Naive thymus-derived CD4-positive, alpha-beta T cell (primary cell): ENCODE results near the gene SUCNR1. TPM values are rescaled to one million over a fixed set of nuclear protein-coding genes. Genes with fewer than 3 reads are reported as not detected.
"Not testable (repeated sequence)": the region's sequence is repeated elsewhere in the genome, so short reads cannot be mapped to it uniquely, and the experiment has no call there.

ENCODE experiments used
- ATAC-seq: fragments of 150-1000 bp; cut with Tn5 transposase; 2 replicates; pipeline ENCODE4 v1.10.0; 2021; ENCODE audit warnings: mild to moderate bottlenecking, moderate library complexity
- CTCF ChIA-PET: fragments of 350-600 bp; sonication (Branson Sonifier 250); formaldehyde crosslinking; loops from one replicate; lab custom pipeline; 2021; ENCODE audit warnings: antibody characterized with exemption; lab: Charles Lee
- POLR2A ChIA-PET: fragments of 350-600 bp; sonication (Branson Sonifier 250); formaldehyde crosslinking; loops from one replicate; lab custom pipeline; 2021; ENCODE audit warnings: antibody characterized with exemption, inconsistent platforms; lab: Charles Lee
- DNase-seq, 9 donors: peaks; one replicate each; pipeline versions ENCODE4 v3.0.0 to v3.0.0-alpha.2; 2020 to 2022; ENCODE audit warnings: mixed read lengths in 1 of 9
- H3K27ac ChIP-seq: one replicate; pipeline ENCODE4 v1.7.0; 2013; ENCODE audit warnings: mild to moderate bottlenecking, low read depth, low read length, moderate library complexity
- H3K27me3 ChIP-seq, 2 donors: one replicate each; pipeline ENCODE4 v1.7.0; 2013; ENCODE audit warnings: low read length in 2 of 2, mild to moderate bottlenecking in 2 of 2, moderate library complexity in 2 of 2; ENCODE audit not compliant: control insufficient read depth in 2 of 2, insufficient read depth in 2 of 2
- H3K36me3 ChIP-seq, 3 experiments: 1 replicate in 2 of 3; 2 replicates in 1 of 3; pipeline ENCODE4 v1.7.0; 2013; ENCODE audit warnings: low read length in 3 of 3, mild to moderate bottlenecking in 3 of 3, moderate library complexity in 1 of 3; ENCODE audit not compliant: insufficient read depth in 3 of 3, control insufficient read depth in 2 of 3
- H3K4me1 ChIP-seq, 2 donors: one replicate each; pipeline ENCODE4 v1.7.0; 2013; ENCODE audit warnings: low read length in 2 of 2, mild to moderate bottlenecking in 2 of 2, moderate library complexity in 1 of 2; ENCODE audit not compliant: control insufficient read depth in 2 of 2, insufficient read depth in 2 of 2
- H3K4me3 ChIP-seq: 2 replicates; pipeline ENCODE4 v1.7.0; 2013; ENCODE audit warnings: mild to moderate bottlenecking, low read length
- H3K9me3 ChIP-seq, 3 experiments: 1 replicate in 2 of 3; 2 replicates in 1 of 3; pipeline ENCODE4 v1.7.0; 2013; ENCODE audit warnings: low read length in 3 of 3; ENCODE audit not compliant: control insufficient read depth in 2 of 3
- H3K27ac Mint-ChIP-seq, 9 donors: one replicate each; pipeline ENCODE4 v1.8.0; 2020 to 2022; ENCODE audit warnings: mixed read lengths in 9 of 9, mild to moderate bottlenecking in 8 of 9, moderate library complexity in 5 of 9, inconsistent platforms in 2 of 9
- H3K27me3 Mint-ChIP-seq, 5 donors: one replicate each; pipeline ENCODE4 v1.8.0; 2021 to 2022; ENCODE audit warnings: mixed read lengths in 5 of 5, mild to moderate bottlenecking in 1 of 5
- H3K36me3 Mint-ChIP-seq, 5 donors: one replicate each; pipeline ENCODE4 v1.8.0; 2020 to 2022; ENCODE audit warnings: mixed read lengths in 5 of 5, mild to moderate bottlenecking in 3 of 5, inconsistent platforms in 1 of 5
- H3K4me1 Mint-ChIP-seq, 7 donors: one replicate each; pipeline ENCODE4 v1.8.0; 2020 to 2022; ENCODE audit warnings: mixed read lengths in 7 of 7, mild to moderate bottlenecking in 3 of 7, inconsistent platforms in 1 of 7
- H3K4me3 Mint-ChIP-seq, 10 donors: one replicate each; pipeline ENCODE4 v1.8.0; 2020 to 2022; ENCODE audit warnings: mild to moderate bottlenecking in 10 of 10, mixed read lengths in 10 of 10, moderate library complexity in 6 of 10, inconsistent platforms in 2 of 10
- H3K9me3 Mint-ChIP-seq, 11 donors: one replicate each; pipeline ENCODE4 v1.8.0; 2020 to 2022; ENCODE audit warnings: mixed read lengths in 11 of 11, mild to moderate bottlenecking in 4 of 11, inconsistent platforms in 1 of 11, moderate library complexity in 1 of 11
- intact Hi-C, 2 donors: fragments of 100-400 bp; cut with micrococcal nuclease; formaldehyde crosslinking; loops; one replicate each; pipeline ENCODE4 v1.15.1; 2023
- polyA plus RNA-seq, 2 donors: library from polyadenylated mRNA; unstranded; fragments of 300-500 nt; fragmentation: Illumina TruSeq; gene quantifications; one replicate each; pipeline ENCODE4 v1.2.3, GENCODE V29; 2021
- total RNA-seq, 6 experiments: library from RNA in 5 of 6; stranded (reverse) in 5 of 6; gene quantifications; 1 replicate in 5 of 6; 2 replicates in 1 of 6; pipeline ENCODE4 v1.2.3 and lab custom pipeline; 2021 to 2026

The SUCNR1 gene
- total and polyA plus RNA-seq, 7 experiments from 2014 or later, result 0.12 TPM; not detected in 6

DNA sequence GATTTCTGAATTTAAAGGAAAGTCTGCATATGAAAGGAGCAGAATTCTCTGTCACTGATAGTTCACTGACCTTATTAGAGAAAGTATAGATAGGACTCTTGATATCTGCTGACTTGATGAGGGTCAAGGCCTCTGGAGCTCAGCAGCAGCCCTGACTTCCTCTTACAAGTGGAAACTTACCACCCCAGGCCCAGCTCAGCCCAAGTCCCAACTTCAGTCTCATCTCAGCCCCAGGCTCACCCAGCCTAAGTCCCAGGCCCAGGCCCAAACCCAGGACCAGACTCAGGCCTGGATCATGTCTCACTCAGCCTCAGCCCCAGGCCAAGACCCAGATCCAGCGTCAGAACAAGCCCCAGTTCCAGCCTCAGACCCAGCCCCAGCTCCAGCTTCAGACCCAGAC, 24.7 kb downstream of the SUCNR1 start:
- CTCF ChIA-PET, H3K27ac Mint-ChIP-seq, DNase-seq, H3K9me3 Mint-ChIP-seq, H3K36me3 ChIP-seq, intact Hi-C loops, POLR2A ChIA-PET, H3K36me3 Mint-ChIP-seq, H3K4me3 Mint-ChIP-seq, H3K27me3 ChIP-seq, H3K27ac ChIP-seq, H3K9me3 ChIP-seq, ATAC-seq, H3K4me3 ChIP-seq, H3K4me1 ChIP-seq: not testable (repeated sequence)
- Mint-ChIP-seq H3K4me1 (peaks cover 7 to 33% (median 12%) of the 10 kb centered on the region in 7 donors), H3K27me3 (peaks cover 0 to 19% (median 4%) of the 10 kb centered on the region in 5 donors)

DNA sequence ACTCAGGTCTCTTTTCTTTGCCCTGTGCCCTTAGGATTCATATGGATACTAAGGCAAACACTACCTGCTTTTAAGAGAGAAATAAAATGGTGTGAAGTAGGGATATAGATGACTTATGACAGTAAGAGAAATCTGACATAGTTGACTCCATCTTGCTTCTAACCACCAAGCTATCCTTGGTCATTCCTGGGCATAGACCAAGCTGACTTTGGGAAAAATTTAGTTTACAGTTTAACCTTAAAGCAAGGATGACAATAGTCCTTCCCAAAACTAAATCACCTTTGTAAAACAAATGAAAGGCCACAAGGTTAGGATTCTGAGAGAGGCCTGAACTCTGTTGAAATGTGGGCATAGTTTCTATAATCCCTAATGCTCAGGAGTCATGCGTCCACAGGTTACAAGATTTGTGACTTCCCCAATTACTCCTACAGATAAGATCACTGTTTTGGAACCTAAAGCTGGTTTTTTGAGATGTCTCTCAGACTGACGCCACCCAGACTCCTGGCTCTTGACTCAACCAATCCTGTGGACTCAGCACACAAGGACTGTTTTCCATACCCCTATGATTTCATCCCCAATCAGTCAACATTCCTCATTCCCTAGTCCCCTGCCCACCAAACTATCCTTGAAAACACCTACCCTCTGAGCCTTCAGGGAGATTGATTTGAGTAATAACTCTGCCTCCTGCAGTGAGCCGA, 25.3 kb downstream of the SUCNR1 start:
- H3K36me3 ChIP-seq, ATAC-seq, H3K9me3 Mint-ChIP-seq, H3K4me3 ChIP-seq, DNase-seq, CTCF ChIA-PET, H3K27me3 ChIP-seq, H3K27ac Mint-ChIP-seq, H3K4me3 Mint-ChIP-seq, POLR2A ChIA-PET, intact Hi-C loops, H3K36me3 Mint-ChIP-seq, H3K4me1 ChIP-seq, H3K9me3 ChIP-seq, H3K27ac ChIP-seq: not testable (repeated sequence)
- Mint-ChIP-seq H3K27me3 (peaks cover 0 to 24% (median 4%) of the 10 kb centered on the region in 5 donors), H3K4me1 (peaks cover 7 to 33% (median 12%) of the 10 kb centered on the region in 7 donors)

DNA sequence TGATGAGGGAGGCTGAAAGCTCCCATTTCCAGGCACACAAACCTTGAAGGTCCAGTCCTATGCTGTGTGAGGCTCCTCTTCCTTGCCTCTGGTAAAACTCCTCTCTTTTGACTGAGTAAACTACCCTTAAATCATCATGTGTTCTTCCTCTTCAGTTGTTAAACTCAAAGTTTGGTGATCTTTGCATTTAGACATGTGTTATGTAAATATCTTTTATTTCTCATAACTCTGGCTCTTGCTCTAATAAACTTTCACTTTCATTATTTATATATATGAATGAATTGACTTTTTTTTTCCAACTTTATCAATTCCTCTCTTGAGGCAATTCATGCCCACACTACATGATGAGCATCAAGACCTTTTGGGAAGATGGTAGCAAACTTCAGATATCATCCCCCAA, 26.6 kb downstream of the SUCNR1 start:
- no peak for ATAC-seq
- DNase-seq, result no peak
- no peaks in the 10 kb centered on the region for H3K27me3 ChIP-seq
- ChIA-PET CTCF (no interaction called here), POLR2A (no interaction called here)
- Mint-ChIP-seq H3K27ac (no peak overlapping the region), H3K27me3 (peaks cover 0 to 27% (median 4%) of the 10 kb centered on the region in 5 donors), H3K4me3 (no peak overlapping the region), H3K36me3 (peaks cover 0 to 10% (median 3%) of the 10 kb centered on the region in 5 donors), H3K4me1 (peaks cover 7 to 33% (median 12%) of the 10 kb centered on the region in 7 donors), H3K9me3 (peaks cover 0 to 3% (median 0%) of the 10 kb centered on the region in 11 donors)
- no peaks in the 10 kb centered on the region for H3K36me3 ChIP-seq
- no peak overlapping the region for H3K27ac ChIP-seq
- H3K9me3 ChIP-seq, result no peaks in the 10 kb centered on the region
- intact Hi-C loops, result no loop called here
- no peaks in the 10 kb centered on the region for H3K4me1 ChIP-seq
- no peak overlapping the region for H3K4me3 ChIP-seq

DNA sequence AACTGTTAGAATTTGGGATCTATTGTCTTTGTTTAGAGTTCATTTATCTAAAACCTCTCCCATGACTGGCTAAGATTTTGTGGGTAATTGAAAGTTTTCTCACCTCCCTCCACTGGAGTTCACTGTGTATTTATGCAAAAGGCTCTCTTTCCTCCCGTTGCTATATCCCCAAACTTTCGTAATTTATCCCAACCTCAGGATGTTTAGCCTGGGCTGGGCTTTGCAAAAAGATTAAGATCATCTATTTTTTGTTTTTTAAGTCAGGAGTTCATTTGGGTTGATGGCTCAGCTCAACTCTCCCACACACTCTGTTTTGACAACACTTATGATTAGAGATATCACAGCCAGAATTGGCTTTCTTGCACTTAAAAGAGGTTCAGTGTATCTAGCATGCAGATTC, 27.0 kb downstream of the SUCNR1 start:
- H3K36me3 Mint-ChIP-seq, result peaks cover 0 to 10% (median 3%) of the 10 kb centered on the region in 5 donors
- no peaks in the 10 kb centered on the region for H3K4me1 ChIP-seq
- no peak overlapping the region for H3K27ac Mint-ChIP-seq
- H3K36me3 ChIP-seq, result no peaks in the 10 kb centered on the region
- H3K4me3 Mint-ChIP-seq, result no peak overlapping the region
- ChIA-PET CTCF (no interaction called here), POLR2A (no interaction called here)
- H3K27me3 ChIP-seq, result no peaks in the 10 kb centered on the region
- H3K9me3 Mint-ChIP-seq, result no peaks in the 10 kb centered on the region
- no peak overlapping the region for H3K4me3 ChIP-seq
- H3K27me3 Mint-ChIP-seq, result peaks cover 0 to 27% (median 6%) of the 10 kb centered on the region in 5 donors
- ATAC-seq (no peak), DNase-seq (no peak)
- H3K4me1 Mint-ChIP-seq, result peaks cover 3 to 28% (median 12%) of the 10 kb centered on the region in 7 donors
- intact Hi-C loops, result no loop called here
- H3K9me3 ChIP-seq, result no peaks in the 10 kb centered on the region
- H3K27ac ChIP-seq, result no peak overlapping the region

DNA sequence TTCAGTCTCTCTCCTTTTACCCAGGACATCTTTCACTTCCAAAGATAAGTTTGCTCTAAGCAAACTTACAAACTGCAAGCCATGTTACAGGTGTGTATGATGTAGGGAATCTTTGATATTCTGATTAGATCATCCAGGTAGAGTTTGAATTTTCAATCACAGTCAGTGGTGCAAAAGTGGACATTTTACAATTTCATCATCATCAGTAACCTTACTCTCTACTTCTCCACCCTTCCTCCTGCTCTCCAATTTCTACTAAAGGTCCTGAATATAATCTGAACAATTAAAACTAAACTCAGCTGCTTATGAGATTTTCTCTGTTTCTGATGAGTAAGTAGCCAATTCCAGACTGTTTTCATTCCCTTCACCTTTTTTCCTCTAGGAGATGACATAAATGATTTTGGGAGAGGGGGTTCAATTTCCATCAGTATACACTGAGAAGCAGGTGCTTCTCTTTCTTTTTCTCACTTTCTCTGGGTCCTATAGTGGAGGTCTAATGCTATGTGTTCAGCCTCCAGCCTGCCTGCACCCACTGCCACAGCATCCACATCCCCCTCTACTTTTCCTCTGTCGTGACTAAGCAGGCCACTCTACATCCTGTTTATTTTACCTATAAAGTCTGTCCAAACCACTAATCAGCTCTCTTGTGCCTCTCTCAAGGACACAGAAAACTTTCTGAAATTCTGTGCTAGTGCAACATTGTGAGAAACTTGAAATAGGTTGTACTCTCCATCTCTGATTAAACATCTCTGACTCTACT, 27.6 kb downstream of the SUCNR1 start:
- no peak for DNase-seq
- Histone ChIP-seq H3K4me1 (no peaks in the 10 kb centered on the region), H3K36me3 (no peaks in the 10 kb centered on the region), H3K27me3 (no peaks in the 10 kb centered on the region), H3K4me3 (no peak overlapping the region), H3K27ac (no peak overlapping the region), H3K9me3 (no peaks in the 10 kb centered on the region)
- CTCF ChIA-PET, result no interaction called here
- Mint-ChIP-seq H3K27ac (no peak overlapping the region), H3K4me1 (peaks cover 0 to 23% (median 10%) of the 10 kb centered on the region in 7 donors), H3K27me3 (peaks cover 0 to 27% (median 6%) of the 10 kb centered on the region in 5 donors), H3K36me3 (peaks cover 0 to 10% (median 3%) of the 10 kb centered on the region in 5 donors), H3K9me3 (no peaks in the 10 kb centered on the region), H3K4me3 (no peak overlapping the region)
- ATAC-seq, result no peak
- POLR2A ChIA-PET, result no interaction called here
- intact Hi-C loops, result no loop called here

DNA sequence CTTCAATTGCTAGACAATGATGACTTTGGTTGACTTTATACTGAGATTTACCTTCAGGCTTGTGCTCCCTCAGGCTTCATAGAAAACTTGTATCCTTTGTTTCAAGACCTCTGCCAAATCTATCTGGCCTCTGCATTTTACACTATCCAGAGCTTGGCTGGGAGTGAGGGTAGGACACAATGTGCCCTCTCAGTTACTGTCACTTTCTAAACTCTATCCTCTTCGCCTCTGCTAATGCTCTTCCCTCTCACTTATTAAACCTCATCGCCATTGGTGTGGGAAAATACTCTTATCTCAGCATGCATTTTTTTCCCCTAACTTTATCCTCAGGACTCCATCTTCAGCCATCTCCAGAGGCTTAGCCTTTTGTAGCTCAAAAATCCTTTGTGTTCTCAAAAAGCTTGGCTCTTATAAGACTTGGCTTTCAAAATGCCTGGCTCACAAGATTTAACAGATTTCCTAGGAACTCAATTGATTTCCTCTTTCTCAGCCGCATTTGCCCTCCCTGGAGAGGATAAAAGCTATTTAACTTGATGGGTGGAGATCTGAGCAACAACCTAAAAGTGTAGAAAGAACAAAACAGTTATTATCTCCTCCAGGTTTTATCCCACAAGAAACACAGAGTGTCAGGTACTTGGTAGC, 28.3 kb downstream of the SUCNR1 start:
- Histone ChIP-seq H3K4me3 (no peak overlapping the region), H3K4me1 (no peaks in the 10 kb centered on the region), H3K27me3 (no peaks in the 10 kb centered on the region), H3K27ac (no peak overlapping the region), H3K9me3 (no peaks in the 10 kb centered on the region), H3K36me3 (no peaks in the 10 kb centered on the region)
- no peak overlapping the region for H3K27ac Mint-ChIP-seq
- H3K4me1 Mint-ChIP-seq, result peaks cover 0 to 20% (median 10%) of the 10 kb centered on the region in 7 donors
- POLR2A ChIA-PET, result no interaction called here
- intact Hi-C loops, result no loop called here
- CTCF ChIA-PET, result no interaction called here
- ATAC-seq (no peak), DNase-seq (no peak)
- H3K27me3 Mint-ChIP-seq, result peaks cover 0 to 31% (median 6%) of the 10 kb centered on the region in 5 donors
- peaks cover 0 to 10% (median 3%) of the 10 kb centered on the region in 5 donors for H3K36me3 Mint-ChIP-seq
- no peaks in the 10 kb centered on the region for H3K9me3 Mint-ChIP-seq
- H3K4me3 Mint-ChIP-seq, result no peak overlapping the region
